GM19328 (cell line): ENCODE data around the gene FNIP2.
"Not testable (repeated sequence)": the region's sequence is repeated elsewhere in the genome, so short reads cannot be mapped to it uniquely, and the experiment has no call there.

Experiments used
- ATAC-seq: cut with Tn5 transposase; IDR thresholded peaks from one replicate; pipeline ENCODE4 v1.9.1; 2021; ENCODE audit warnings: mild to moderate bottlenecking, moderate library complexity; ENCODE audit not compliant: unreplicated experiment

FNIP2 gene

DNA sequence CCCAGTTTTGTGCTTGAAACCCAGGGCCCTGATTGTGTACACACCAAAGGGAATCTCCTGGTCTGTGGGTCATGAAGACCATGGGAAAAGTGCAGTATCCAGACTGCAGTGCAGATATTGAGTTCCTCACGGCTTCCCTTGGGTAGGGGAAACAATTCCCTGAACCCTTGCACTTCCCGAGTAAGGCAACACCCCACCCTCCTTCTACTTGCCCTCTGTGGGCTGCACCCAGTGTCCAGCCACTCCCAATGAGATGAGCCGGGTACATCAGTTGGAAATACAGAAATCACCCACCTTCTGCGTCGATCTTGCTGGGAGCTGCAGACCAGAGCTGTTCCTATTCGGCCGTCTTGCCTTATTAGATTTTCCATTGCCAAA, 134.2 kb downstream of the FNIP2 start:
- no peak for ATAC-seq

DNA sequence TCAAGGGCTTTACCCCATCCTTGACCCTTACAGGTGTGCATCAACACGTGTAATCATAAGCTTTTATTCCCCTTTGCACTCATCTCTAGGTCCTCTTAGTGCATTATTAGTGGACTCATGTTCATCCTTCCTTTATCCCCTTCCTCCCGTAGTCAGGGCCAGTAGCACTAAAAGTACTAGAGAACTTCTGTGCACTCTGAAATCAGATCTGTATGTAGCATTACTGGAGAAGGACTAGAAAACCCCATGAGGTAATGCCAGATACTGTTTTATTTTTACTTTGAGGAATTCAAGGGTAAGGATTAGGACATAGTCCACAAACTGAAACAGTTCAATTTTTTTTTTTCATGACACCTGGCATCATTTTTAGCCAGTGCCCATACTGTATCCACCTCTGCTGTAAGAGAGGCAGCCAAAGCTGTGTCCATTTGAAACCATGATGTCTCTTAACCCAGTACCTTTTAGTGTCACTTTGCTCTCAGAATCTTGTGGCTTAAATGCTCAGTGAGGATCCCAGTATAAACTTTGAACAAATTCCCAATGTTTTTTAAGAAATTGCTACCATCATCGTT, 134.7 kb downstream of the FNIP2 start:
- ATAC-seq, result no peak

DNA sequence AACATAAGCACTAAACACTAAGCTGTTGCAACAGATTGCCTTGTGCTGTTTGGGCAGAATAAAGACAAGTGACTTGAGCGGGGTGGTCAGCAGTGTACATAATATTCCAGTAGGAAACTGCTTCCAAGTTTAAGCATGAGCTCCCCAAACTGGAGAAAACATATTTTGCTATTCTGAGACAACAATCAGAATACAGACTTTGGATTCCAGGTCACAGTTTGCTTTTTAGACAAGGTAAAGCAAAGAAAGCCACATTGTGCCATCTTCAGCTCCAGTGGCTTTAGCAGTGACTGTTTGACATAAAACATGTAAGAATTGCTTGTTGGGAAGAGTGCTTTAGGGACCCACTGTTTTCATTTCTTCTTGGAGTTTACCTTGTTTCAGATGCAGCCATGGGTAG, 136.0 kb downstream of the FNIP2 start:
- no peak for ATAC-seq

DNA sequence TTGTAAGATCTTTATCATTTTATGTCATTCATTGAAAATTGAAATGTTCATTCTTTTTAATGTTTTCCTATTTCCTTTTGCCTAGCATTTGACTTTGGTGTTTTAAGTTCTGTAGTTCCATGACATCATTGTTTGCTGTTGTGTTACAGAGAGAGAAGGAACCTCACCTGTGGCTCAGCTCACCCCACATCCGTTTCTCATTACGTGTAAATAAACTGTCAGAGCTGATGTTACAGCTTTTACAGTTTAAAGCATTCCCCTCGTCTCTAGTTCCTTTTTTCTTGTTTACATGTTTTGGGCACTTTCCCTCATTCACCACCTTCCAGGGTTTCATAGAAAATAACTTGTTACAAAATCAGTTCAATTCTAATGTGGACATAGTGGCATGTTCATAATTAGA, 137.2 kb downstream of the FNIP2 start:
- no peak for ATAC-seq

DNA sequence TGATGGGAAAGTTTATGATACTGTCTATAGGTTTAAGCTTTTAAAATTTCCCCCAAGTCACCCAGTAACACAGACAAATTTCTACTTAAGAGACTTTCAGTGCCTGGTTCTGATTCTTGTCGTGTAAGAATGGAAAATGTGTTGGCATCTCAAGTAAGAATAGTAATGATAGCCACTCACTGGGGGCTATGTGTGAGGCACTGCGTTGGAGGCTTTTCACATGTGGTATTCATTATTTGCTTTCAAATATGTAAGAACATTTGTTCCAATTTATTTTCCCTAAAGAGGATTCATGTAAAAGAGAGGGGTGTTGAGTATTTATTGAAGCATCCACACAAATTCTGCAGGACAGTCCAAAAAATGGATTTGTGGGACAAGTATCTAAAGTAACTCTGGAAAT, 143.6 kb downstream of the FNIP2 start:
- no peak for ATAC-seq

DNA sequence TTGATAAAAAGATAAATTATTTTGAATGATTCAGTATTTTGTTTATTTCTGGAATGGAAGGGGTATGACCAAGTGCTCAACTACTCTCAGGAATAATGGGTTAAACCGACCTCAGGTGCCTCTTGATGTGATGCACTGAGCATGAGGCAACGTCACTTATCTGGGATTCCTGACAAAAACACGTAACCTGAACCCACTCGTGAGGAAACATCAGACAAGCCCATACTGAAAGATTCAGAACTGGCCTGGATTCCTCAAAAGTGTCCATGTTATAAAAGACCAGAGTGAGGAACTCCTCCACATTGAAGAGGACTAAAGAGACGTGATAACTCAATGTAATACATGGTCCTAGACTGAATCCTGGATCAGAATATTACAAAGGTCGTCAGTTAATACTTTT, 144.0 kb downstream of the FNIP2 start:
- no peak for ATAC-seq

DNA sequence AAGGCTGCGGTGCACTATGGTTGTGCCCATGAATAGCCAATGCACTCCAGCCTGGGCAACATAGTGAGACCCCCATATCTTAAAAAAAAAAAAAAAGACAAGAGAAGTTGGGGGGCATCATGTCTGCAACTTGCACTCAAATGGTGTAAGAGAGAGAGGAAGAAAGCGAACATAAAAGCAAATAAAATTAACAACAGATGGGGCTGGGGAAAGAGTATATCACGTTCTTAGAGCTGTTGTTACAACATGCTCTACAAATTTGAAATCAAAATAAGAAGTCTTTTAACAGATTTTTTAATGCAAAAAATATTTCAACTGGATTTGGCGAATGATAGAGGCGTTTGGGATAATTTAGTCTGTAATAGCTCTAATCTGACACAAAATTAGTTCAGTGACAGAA, 144.9 kb downstream of the FNIP2 start:
- ATAC-seq, result no peak

DNA sequence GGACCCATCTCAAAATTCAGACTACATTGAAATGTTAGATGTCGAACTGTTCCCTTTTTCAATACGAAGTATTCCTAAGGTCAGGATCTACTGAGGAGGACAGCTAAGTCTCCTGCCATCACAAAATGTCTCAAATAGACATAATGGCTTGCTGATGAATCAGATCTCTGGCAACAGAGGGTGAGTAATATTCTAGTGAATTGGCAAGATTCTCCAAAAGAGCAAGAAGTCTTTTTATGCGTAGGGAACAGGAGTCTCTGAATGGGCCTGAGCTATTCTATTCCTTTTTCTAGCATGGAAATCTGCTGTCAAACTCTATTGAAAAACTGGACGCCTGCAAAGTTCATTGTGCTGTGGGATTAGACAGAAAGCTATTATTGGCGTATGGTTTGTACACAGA, 145.4 kb downstream of the FNIP2 start:
- ATAC-seq, result no peak

DNA sequence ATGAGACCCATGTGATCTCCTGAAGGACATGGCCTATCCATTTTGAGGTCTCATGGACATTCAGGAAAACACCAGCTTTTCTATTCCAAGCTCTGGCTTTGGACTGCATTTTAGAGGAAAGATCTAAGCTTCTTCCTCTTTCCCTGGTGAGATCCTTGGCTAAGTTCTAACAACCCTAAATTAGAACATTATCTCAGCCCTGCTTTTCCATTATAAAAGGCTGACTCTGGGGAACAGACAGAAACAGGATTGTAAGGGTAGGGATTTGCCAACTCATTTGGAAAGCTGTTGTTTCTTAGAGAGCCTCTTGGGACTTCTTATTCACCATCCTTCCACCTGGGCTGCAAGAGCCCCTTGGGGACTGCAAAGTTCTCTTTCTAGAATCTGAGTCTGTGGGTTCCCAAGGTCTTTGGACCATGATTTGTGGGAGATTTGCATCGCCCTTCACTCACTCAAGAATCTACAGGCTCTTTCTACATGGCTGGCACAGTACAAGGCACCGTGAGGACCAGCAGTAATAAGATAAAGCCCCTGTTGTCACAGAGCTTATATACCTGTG, 146.9 kb downstream of the FNIP2 start:
- no peak for ATAC-seq

DNA sequence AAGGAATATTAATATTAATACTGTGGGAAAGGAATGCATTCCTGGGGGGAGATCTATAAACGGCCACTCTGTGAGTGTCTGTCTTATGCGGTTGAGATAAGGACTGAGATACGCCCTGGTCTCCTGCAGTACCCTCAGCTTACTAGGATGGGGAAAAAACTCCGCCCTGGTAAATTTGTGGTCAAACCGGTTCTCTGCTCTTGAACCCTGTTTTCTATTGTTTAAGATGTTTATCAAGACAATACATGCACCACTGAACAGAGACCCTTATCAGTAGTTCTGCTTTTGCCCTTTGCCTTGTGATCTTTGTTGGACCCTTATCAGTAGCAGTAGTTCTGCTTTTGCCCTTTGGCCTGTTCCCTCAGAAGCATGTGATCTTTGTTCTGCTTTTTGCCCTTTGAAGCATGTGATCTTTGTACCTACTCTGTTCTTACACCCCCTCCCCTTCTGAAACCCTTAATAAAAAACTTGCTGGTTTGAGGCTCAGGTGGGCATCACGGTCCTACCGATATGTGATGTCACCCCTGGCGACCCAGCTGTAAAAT, 151.7 kb downstream of the FNIP2 start:
- not testable (repeated sequence) for ATAC-seq

DNA sequence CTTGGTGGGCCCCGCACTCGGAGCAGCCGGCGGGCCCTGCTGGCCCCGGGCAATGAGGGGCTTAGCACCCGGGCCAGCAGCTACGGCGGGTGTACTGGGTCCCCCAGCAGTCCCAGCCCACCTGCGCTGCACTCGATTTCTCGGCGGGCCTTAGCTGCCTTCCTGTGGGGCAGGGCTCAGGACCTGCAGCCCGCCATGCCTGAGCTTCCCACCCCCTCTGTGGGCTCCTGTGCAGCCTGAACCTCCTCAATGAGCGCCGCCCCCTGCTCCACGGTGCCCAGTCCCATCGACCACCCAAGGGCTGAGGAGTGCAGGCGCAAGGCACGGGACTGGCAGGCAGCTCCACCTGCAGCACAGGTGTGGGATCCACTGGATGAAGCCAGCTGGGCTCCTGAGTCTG, 158.9 kb downstream of the FNIP2 start:
- ATAC-seq, result not testable (repeated sequence)

DNA sequence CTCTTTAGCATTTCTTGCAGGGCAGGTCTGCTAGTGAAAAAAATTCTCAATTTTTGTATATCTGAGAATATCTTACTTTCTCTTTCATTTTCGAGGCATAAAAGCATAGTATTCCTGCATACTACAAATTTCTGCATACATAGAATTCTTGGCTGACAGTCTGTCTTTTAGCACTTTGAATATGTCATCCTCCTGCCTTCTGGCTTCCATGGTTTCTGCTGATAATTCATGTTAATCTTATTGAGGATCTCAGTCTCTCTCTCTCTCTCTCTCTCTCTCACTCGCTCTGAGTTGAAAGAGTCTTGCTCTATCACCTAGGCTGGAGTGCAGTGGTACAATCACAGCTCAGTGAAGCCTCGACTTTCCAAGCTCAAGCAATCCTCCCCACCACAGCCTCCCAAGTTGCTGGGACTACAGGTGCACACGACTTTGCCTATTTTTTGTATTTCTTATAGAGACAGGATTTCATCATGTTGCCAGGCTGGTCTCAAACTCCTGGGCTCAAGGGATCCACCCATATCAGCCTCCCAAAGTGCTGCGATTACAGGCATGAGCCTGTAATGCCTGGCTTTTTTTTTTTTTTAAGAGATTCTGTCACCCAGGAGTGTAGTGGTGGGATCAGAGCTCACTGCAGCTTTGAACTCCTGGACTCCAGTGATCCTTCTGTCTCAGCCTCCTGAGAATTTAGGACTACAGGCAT, 161.3 kb downstream of the FNIP2 start:
- ATAC-seq, result no peak

DNA sequence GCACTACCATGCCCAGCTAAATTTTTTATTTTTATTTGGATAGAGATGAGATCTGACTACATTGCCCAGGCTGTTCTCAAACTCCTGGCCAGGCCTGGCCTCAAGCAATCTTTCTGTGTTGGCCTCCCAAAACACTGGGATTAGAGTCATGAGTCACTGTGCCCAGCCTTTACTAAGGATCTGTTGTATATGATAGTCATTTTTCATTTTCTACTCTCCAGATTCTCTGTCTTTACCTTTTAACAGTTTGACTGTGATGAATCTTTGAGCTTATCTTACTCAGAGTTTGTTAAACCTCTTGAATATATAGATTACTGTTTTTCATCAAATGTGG, 161.8 kb downstream of the FNIP2 start:
- ATAC-seq, result no peak

DNA sequence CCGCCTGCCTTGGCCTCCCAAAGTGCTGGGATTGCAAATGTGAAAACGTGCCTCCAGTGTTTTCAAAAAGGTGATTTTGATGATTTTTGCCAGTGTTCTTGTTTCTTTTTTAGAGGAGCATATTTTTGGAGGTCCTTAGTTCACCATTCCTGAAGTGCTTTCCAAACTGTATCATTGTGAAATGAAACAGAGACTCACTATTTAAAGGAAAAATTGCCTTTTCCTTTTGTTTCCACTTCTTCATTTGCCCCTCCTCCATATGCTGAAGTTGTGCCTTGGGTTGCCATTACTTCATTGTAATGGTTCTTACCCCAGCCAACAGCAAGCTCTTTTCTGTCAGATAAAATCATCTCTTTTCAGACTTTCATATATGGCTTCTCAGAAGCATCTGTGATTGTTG, 164.4 kb downstream of the FNIP2 start:
- ATAC-seq, result no peak

DNA sequence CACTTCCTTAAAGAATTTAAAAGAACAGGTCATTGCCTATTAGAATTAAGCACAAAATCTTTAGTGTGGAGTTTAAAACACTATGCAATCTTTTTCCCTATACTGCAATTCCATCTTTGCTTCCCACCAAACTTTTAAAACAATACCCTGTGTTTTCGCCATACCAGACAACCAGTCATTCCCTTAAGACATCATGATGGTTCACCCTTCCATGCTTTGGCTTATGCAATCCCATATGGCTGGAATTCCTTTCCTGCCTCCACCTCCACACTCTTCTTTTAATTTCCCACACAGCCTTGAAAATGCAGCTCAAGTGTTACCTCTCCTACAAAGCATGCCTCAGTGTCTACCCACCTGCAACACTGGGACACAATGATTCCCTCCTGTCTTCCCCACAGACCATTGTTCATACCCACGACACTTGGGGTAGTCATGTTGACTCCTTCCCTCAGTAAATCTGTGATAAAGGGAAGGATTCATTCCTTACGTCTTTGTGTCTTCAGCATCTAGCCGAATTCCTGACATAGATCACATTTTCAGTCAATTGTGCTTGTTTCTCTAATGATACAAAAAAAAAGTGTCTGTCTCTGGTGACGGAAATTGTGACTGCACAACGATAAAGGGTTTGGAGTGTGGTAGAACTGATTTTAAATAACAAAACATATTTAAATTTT, 166.3 kb downstream of the FNIP2 start:
- no peak for ATAC-seq

DNA sequence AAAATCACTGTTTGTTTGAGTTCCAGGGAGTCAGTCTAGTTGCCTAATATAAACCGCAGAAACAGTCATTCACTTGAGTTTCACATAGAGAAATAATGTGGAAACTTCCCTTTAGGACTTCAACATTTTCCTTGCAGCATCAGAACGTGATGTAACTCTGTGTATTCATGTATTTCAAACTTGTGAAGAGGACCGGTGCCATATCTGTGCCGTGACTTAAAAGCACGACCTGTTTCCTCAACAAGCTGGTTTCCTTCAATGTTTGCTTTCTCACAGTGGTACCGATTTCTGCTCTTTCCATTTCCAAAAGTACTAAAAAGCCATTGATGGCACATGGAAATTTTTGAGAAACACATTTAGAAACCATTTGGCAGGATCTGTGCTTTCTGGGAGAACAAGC, 167.4 kb downstream of the FNIP2 start:
- no peak for ATAC-seq

DNA sequence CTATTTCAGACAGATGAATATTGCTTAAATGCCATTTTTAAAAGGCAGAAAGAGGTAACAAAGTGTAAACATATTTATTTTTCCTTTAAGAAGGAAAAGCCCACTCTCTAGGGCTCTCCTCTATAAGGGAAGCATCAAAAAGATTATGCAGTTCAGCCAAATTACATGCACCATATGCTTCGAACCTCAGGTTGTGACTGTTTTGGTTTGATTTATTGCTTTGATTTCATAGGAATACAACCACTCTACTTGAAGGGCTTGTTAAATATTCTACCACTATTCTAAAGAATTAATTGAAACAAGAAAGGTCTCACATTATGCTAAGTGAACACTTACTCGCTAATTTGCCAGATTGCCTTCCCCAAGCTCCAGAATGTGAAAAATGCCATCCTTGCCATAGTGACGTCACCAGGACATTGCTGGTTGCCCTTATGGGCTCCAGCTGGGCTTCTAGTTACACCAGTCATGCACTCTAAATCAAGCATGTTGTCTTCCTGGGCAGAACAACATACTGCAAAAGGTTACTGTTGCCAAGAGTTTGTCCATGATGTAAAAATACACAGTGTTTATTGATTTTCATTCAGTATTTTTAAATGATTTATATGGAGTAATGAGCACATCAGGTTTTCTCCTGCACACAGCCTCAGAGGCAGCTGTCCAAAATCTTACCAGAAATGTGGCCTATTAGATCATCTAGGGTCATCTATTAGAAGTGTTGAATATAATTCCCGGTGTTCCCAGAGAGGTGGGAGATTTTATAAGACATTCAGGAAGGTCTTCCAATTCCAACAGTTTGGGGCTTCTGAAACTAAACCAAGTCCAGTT, 169.6 kb downstream of the FNIP2 start:
- ATAC-seq, result no peak

DNA sequence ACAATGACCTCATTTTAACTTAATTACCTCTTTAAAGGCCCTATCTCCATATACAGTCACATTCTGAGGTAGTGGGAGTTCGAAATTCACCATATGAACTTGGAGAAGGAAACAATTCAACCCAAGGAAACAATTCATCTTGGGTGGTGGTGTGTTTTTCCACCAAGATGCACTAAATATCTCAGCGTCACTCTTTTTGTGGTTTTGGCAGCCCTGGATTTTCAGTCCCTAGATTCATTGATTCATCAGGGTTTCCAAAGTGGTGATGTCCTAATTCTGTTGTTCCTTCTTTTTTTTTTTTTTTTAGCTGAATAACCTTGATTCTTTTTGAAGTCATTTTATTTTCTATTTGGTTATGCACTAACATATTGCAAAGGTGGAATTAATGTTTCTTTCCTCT, 171.4 kb downstream of the FNIP2 start:
- no peak for ATAC-seq

DNA sequence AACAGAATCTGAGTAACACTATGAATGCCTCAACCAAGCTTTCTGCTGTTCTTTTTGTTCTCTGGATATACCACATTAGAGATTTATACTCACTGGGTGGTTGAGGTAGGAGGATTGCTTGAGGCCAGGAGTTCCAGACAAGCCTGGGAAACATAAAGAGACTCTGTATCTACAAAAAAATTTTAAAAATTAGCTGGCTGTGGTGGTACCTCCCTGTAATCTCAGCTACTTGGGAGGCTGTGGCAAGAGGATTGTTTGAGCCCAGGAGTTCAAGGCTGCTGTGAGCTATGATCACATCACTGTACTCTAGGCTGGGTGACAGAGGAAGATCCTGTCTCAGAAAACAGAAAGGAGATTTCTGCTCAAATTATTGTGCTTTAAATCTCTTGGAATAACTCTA, 172.5 kb downstream of the FNIP2 start:
- no peak for ATAC-seq

DNA sequence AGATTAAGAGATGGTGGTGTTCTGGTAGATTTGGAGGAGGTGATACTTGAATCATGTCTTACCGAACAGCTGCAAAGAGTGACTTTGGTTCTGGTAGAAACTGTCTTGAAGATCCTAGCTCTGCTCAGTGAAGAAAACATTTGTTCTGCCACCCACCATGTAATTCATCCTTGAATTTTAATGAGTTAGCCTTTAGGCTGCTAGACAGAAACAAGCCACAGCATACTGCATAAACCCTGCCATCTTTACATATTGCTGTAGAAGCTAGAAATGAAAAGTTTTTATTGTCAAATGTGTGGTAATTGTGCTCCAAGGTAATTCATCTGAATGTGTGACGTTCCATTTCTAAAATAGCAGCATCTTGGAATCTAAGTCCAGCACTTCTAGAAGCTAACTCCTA, 173.1 kb downstream of the FNIP2 start:
- no peak for ATAC-seq

DNA sequence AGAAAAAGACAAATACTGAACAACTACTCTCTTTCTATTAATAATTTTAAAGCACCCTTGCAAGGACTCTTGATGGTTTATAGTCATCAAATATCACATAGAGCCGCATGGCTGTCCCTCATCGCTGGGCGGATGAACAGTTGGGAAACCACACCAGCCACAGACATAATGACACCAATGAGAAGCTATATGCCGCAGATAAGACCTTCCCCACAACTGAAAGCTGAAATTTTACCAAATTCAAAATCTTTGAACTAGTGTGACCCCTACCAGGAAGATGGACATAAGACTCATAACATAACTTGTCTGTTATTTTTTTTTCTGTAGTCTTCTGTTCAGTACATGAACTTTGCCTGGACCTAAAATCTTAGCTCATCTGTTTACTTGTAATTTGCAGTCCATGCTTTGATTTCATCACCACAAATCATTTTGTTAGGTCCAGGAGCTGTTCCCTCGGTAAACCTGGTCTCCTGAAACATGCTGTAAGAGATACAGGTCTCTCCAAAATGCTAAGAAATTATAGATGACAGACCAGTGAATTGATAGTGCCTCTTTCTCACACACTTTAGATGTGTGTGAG, 176.8 kb downstream of the FNIP2 start:
- no peak for ATAC-seq
